Embryonic facial prominence (tissue), 1 donor: Measurements from ENCODE around the gene DPM2.
A peak's percentile ranks its signal among the peaks of the same experiment; 100 is the strongest.

Experiments used
- DNase-seq: peaks from one replicate; pipeline ENCODE4 v3.0.0-alpha.2; 2016; ENCODE audit errors: extremely low spot score

DPM2 gene

GRCh38 chr9:127898433-127899127, 39.1 kb downstream of the DPM2 start:
- DNase-seq = no peak

GRCh38 chr9:127897193-127897692, 40.4 kb downstream of the DPM2 start:
- DNase-seq = peak; percentile 47

- DNase-seq = no peak
Measured at GRCh38 chr9:127896395-127897192, 41.1 kb downstream of the DPM2 start.

- no peak for DNase-seq
Measured at GRCh38 chr9:127895811-127896210, 41.8 kb downstream of the DPM2 start.

GRCh38 chr9:127893392-127893791, 44.3 kb downstream of the DPM2 start:
- DNase-seq = no peak

- no peak for DNase-seq
Measured at GRCh38 chr9:127892831-127893230, 44.8 kb downstream of the DPM2 start.

- no peak for DNase-seq
Measured at GRCh38 chr9:127890053-127890452, 47.6 kb downstream of the DPM2 start.

- no peak for DNase-seq
Measured at GRCh38 chr9:127887792-127888191, 49.9 kb downstream of the DPM2 start.

GRCh38 chr9:127886401-127886972, 51.2 kb downstream of the DPM2 start:
- no peak for DNase-seq

GRCh38 chr9:127885508-127886281, 52.0 kb downstream of the DPM2 start:
- DNase-seq = no peak
